Stimulated activated CD4-positive, alpha-beta T cell treated with anti-CD3 and anti-CD28 coated beads, Interleukin-15, amount 100 ng/mL, for 48 hours (primary cell): ENCODE results near the gene POC1B.
"Not testable (repeated sequence)": the region's sequence is repeated elsewhere in the genome, so short reads cannot be mapped to it uniquely, and the experiment has no call there.

Source experiments
- DNase-seq, 2 donors: peaks; one replicate each; pipeline ENCODE4 v3.0.0-alpha.2; 2020; ENCODE audit warnings: low read depth in 2 of 2

The POC1B gene

GRCh38 chr12:89464974-89465592 is 60.8 kb downstream of the POC1B start:
- no peak for DNase-seq

- DNase-seq: no peak
Observed at GRCh38 chr12:89461649-89462612, 63.9 kb downstream of the POC1B start.

DNA sequence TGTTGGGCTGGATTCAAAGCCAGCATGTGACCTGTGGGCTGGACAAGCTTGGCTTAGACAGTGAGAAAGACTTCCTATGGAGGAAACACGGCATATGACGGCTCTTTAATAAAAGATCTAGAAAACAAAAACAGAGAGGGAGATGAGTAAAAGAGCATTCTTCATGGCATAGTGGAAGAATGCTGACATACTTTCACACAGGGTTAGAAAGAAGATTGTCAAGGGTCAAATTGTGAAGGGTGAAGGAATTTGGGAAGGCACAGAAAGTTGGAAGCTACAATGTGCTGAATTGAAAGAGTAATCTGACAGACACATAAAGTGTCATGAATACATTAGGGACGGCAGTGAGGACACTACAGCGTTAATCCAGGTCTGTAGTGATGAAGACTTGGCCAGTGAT is 64.7 kb downstream of the POC1B start:
- no peak for DNase-seq

DNA sequence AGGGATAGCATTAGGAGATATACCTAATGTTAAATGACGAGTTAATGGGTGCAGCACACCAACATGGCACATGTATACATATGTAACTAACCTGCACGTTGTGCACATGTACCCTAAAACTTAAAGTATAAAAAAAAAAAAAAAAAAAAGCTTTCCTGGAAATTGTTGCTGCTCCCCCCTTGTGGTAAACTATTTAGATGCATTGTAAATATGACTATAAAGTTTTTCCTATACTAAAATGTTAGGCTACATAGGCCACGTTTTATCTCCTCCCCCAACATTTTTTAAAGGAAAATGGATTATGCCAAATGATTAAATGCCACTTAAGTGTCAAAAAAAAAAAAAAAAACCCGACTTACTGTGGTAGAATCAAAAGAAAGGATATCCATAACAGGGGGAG is 66.6 kb downstream of the POC1B start:
- DNase-seq: not testable (repeated sequence)

GRCh38 chr12:89456565-89456964 is 69.3 kb downstream of the POC1B start:
- DNase-seq: no peak

DNA sequence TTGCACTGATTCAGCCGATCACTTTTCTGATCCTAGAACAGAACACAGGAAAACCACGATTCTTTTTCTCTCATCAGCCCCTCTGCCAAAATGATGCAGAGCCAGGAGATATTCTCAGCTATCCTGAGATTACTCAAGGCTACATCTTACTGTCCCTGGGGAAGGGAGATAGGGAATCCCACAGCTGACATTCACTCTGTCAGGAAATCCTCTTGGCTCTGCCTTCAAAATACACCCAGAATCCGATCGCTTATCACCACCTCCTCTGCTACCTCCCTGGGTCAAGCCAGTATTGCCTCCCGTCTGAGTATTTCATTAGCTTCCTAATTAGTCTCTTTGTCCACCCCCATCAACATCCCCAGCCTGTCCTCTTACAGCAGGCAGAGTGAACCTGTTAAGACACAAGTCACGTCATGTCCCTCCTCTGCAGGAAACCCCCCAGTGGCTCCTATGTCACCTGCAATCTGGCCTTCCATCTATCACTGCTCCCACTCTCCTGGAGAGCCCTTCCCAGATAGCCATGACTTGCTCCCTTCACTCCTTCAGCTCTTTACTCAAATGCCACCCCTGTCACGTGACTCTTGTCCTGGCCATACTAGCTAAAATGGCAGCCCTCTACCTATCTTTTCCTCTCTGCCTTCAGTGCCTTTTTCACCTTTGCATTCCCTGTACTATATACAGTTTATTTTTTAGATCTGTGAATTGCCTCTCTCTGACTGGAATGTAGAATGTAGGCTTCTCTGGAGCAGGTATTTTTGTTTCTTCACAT is 71.6 kb downstream of the POC1B start:
- DNase-seq: no peak

DNA sequence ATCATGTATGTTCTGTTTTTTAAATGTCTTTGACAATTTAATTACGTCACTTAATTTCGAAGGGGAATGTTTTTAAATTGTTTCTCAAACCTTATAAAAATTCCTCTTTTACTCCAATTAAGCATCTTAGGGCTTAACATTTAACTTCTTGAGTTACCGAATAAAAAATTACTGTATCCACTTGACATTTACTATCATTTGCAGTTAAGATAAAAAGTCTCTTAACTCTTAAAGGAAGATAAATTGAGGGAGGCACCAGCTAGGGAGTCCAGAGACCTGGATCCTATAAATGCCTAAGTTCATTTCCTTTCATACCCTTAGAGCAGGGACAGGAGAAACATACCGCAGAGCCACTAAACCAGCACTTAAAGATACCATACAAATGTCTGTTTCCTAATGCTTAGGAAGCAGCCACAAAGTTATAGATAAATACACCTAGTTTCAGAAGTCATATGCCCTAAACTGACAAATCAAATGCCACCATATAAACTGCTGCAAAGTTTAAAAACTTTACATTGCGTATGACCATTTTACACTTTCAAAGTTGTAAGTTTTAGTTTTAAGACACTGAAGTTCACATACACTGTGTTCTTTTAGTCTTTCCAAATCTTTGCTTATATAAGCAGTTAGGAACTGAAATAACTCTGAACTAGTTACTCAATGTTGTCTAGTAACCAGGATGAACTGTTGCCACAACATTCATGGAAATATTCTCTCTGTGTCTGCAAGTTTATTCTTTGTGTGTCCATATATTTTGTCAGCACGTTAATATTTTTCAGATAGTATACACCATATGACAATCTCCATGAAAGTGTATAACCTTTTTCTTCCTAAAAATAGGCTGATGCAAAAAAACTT is 72.5 kb downstream of the POC1B start:
- no peak for DNase-seq

DNA sequence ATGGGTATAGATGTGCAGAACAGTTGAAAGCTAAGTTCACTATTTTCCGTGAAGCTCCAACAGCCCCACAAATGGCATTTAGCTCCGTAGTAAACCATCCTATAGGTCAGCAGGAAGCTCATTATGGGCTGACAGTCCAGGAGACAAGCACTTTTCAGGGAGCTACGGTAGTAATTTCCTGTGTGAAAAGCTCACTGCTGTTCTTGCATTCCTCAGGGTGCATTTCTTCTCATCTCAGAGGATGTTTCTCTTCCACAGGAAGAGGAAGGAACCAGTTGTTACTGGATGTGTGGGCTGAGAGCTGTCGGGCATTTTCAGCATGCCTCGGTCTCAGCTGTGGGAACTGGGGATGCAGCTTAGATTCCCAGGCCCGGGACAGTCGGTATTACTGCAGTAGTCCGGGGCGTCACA is 74.0 kb downstream of the POC1B start:
- no peak for DNase-seq

GRCh38 chr12:89450907-89451306 is 74.9 kb downstream of the POC1B start:
- DNase-seq: no peak

- no peak for DNase-seq
Observed at GRCh38 chr12:89448951-89449371, 76.9 kb downstream of the POC1B start.

DNA sequence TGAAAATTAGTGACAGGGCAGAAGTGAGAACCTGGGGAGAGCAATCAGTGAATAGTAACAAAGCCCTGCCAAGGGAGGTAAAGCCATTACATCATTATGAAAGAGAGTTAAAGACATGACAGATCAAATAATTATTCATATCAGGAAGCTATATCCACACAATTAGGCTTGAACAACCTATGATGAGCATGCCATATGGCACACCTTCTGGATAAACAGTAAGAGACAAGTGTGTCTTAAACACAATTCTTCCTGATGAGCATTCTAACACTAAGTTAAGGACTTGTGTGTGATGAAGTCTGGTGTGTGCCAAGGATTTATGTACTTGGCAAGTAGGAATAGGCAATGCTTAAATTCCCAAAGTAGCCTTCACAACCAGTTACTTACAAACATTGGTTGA is 77.3 kb downstream of the POC1B start:
- DNase-seq: no peak

DNA sequence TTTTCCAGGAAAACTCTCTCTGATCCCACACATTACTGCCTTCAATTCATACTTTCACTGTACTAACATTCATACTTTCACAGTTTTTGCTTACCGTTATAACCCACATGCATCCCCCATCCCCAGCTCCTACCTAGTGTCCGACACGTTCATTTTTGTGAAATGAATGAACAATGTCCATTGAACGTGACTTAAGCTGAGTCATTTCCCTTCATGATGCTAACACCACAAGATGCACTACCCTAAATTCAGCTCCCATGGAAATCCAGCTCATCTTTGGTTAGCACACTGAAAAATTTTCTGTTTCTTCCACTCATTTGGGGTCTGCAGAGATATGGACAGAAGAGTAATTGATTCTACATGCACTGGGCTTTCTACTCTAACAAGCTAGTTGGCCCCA is 85.9 kb downstream of the POC1B start:
- no peak for DNase-seq

- no peak for DNase-seq
Observed at GRCh38 chr12:89437231-89437630, 88.6 kb downstream of the POC1B start.

DNA sequence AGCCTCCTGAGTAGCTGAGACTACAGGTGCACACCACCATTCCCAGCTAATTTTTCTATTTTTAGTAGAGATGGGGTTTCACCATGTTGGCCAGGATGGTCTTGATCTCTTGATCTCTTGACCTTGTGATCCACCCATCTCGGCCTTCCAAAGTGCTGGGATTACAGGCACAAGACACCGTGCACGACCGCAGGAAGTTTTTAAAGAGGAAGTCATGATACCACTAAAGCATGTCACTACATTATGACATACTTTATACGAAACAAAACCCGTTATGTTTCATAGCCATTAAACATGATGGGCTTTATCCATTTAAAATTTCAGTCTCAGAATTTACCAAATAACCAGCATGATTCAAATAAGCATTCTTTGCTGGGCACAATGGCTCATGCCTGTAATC is 89.8 kb downstream of the POC1B start:
- DNase-seq: no peak

- no peak for DNase-seq
Observed at GRCh38 chr12:89433634-89434033, 92.2 kb downstream of the POC1B start.

- no peak for DNase-seq
Observed at GRCh38 chr12:89432396-89432795, 93.5 kb downstream of the POC1B start.

DNA sequence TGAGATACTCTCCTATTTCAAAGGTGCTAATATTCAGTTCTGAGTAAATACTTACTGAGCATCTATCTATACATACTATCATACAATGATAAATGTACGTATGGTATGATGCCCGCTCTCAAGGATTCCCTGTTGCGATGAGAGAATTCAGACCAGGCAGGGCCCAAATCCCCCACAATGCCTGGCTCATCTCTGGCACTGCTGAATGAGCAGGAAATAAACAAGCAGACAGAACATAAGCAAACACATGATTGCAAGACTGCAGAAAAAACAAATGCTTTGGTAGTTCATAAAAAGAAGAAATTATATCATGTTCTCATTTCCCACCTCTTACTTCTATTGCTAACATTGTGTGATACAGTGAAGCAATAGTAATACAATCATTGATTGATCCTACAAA is 96.3 kb downstream of the POC1B start:
- no peak for DNase-seq

DNA sequence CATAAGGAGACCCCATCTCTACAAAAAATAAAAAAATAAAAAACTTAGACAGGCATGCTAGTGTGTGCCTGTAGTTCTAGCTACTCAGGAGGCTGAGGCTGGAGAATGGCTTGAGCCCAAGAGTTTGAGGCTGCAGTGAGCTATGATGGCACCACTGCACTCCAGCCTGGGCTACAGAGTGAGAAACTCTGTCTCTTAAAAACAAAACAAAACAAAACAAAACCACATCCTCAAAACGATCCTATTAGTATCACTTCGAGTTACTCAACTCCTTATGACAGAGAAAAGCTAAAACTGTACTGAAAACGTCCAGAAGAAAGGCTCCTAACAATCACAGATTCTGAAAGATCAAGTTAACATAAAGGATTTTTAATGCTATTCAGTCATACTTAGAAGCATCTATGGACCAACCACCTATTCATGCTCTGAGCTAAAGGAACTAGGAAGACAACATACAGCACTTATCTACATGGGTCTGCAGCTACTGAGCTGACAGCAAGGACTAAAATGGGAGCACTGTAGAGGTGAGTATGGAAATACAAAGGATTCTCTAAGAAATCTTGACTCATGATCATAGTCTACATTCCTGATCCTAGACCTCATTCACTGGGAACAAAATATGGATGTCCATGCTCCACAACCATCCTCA is 98.2 kb downstream of the POC1B start:
- no peak for DNase-seq

DNA sequence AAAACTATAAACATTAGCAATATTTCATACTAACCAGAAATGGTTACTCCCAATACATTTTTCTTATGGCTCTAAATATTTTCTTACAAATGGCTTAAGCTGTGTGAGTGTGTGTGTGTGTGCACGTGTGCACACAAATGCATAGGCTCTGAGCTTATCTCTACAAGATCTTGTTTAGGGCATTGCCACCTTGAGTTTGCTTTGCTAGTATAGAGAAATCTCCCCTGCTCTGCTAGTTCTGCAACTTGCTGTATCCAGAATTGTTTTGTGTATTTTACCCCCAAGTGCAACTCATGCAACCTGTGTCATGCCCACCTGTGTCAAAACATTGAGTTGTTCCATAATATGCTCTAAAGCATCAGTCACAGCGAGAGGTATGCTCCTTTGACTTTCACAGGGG is 101.0 kb downstream of the POC1B start:
- no peak for DNase-seq

DNA sequence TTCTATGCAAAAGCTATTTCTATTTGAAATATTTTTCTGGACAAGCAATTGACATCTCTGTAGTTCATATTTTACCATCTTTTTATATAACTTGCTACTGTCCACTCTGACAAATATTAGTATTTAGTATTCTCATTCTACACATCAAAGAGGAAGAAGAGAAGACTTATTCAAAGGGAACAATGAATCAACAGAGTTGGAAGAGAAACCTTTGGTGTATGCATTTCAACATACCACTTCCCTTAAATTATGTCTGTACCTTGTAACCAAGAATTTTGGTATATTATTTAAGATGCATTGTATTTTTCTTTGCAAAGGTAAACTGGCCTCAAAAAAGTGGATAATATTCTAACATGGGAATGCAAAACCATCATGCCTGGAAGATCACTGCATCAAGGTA is 101.5 kb downstream of the POC1B start:
- no peak for DNase-seq
